Kidney (tissue), 14 donors: Measurements from ENCODE around the gene NSUN2. TPM values are rescaled to one million over a fixed set of nuclear protein-coding genes. Genes with fewer than 3 reads are reported as not detected.

Experiments used
- DNase-seq, 5 donors: peaks; one replicate each; pipeline ENCODE4 v3.0.0-alpha.2; 2013 to 2020
- FAIRE-seq: peaks from 2 replicates; lab custom pipeline; 2012; peaks lifted over from hg19 to GRCh38; lab: Jason Lieb, UNC
- H3K27ac ChIP-seq, 2 donors: one replicate each; pipeline ENCODE4 v1.7.0; 2013; ENCODE audit warnings: low read depth in 2 of 2, low read length in 2 of 2, inconsistent platforms in 1 of 2
- H3K27me3 ChIP-seq: one replicate; pipeline ENCODE4 v1.7.1; 2013; ENCODE audit warnings: low read length, inconsistent platforms; ENCODE audit not compliant: control insufficient read depth, insufficient read depth
- H3K36me3 ChIP-seq, 3 donors: one replicate each; pipeline versions ENCODE4 v1.7.0 to v1.7.1; 2013; ENCODE audit warnings: low read length in 3 of 3, control low read depth in 1 of 3, inconsistent platforms in 1 of 3; ENCODE audit not compliant: insufficient read depth in 3 of 3, control insufficient read depth in 2 of 3
- H3K4me1 ChIP-seq, 3 donors: one replicate each; pipeline versions ENCODE4 v1.7.0 to v1.7.1; 2013; ENCODE audit warnings: low read length in 3 of 3, inconsistent platforms in 1 of 3, low read depth in 1 of 3; ENCODE audit not compliant: control insufficient read depth in 2 of 3, insufficient read depth in 2 of 3
- H3K4me3 ChIP-seq, 3 donors: one replicate each; pipeline versions ENCODE4 v1.7.0 to v1.8.1; 2013; ENCODE audit warnings: low read length in 3 of 3, control low read depth in 1 of 3, inconsistent platforms in 1 of 3
- H3K9ac ChIP-seq, 3 donors: one replicate each; pipeline versions ENCODE4 v1.7.0 to v1.7.1; 2013; ENCODE audit warnings: low read length in 3 of 3, control low read depth in 1 of 3, inconsistent platforms in 1 of 3
- H3K9me3 ChIP-seq, 3 donors: one replicate each; pipeline versions ENCODE4 v1.7.0 to v1.7.1; 2013; ENCODE audit warnings: low read length in 3 of 3, control low read depth in 1 of 3, inconsistent platforms in 1 of 3; ENCODE audit not compliant: control insufficient read depth in 2 of 3, insufficient read depth in 1 of 3
- intact Hi-C: fragments of 100-400 bp; cut with DNase I; formaldehyde crosslinking; loops from one replicate; pipeline ENCODE4 v1.11.1; 2022
- polyA plus RNA-seq: library from polyadenylated mRNA; stranded (reverse); fragments of 350-450 nt; fragmentation: Illumina TruSeq; extraction: RNeasy Lipid Tissue Mini Kit (QIAGEN cat#74804); gene quantifications from one replicate; pipeline ENCODE4 v1.2.3, GENCODE V29; 2014; ENCODE audit warnings: low read depth, low replicate concordance; ENCODE audit not compliant: insufficient read depth
- total RNA-seq: library from RNA; stranded (reverse); fragmentation: NEBNext Ultra II Directional; extraction: Animal tissue kit (Norgen Biotek cat#: 25700); gene quantifications from one replicate; pipeline ENCODE4 v1.2.1, GENCODE V29; 2021
- TF ChIP-seq, protein P1 (sequence below): IDR thresholded peaks from 3 replicates; pipeline ENCODE4 v1.5.1; 2012; ENCODE audit warnings: mild to moderate bottlenecking, moderate library complexity, borderline replicate concordance; ENCODE audit not compliant: insufficient read depth; ENCODE audit errors: extremely low read depth
- donor health status: control.
- donor health status: control.
- donor health status: control.
- donor health status: control.
- donor health status: control.
- donor health status: DM: yes; HTN: yes; CAD: no.
- donor health status: Normal renal cell carcinoma (clear cell type).

Gene NSUN2
- total and polyA plus RNA-seq, 2 donors from 2014 or later, result 16.9 to 48.9 TPM

DNA sequence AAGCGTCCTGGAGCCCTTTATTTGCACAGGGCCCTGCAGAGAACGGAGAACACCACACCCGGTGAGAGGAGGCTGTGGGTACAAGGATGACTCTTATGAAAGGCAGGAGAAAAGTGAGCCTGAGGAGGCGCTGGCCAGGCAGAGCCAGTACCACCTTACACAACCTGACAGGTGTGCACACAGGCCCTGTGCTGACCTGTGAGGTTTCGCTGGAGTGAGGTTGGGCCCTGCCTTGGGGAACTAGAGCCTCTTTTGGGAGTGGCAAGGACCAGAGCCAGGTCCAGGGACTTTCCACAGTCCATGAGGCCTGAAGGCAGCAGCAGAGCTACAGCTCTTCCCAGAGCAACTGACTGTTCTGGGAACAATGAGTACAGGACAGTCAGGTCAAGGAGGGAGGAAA, 3.4 kb upstream of the NSUN2 start:
- H3K27ac ChIP-seq, result no peak overlapping the region
- H3K9me3 ChIP-seq, result no peaks in the 10 kb centered on the region
- intact Hi-C loops, result loop anchor here (10.0 kb wide), 1 partner anchor 109 kb away; no protein-coding TSS in a partner anchor
- H3K36me3 ChIP-seq, result no peaks in the 10 kb centered on the region
- peaks cover 0 to 10% (median 4%) of the 10 kb centered on the region in 3 donors for H3K4me1 ChIP-seq
- no peak for DNase-seq
- no peaks in the 10 kb centered on the region for H3K27me3 ChIP-seq
- H3K4me3 ChIP-seq, result no peak overlapping the region
- FAIRE-seq, result no peak
- TF ChIP-seq, protein P1, sequence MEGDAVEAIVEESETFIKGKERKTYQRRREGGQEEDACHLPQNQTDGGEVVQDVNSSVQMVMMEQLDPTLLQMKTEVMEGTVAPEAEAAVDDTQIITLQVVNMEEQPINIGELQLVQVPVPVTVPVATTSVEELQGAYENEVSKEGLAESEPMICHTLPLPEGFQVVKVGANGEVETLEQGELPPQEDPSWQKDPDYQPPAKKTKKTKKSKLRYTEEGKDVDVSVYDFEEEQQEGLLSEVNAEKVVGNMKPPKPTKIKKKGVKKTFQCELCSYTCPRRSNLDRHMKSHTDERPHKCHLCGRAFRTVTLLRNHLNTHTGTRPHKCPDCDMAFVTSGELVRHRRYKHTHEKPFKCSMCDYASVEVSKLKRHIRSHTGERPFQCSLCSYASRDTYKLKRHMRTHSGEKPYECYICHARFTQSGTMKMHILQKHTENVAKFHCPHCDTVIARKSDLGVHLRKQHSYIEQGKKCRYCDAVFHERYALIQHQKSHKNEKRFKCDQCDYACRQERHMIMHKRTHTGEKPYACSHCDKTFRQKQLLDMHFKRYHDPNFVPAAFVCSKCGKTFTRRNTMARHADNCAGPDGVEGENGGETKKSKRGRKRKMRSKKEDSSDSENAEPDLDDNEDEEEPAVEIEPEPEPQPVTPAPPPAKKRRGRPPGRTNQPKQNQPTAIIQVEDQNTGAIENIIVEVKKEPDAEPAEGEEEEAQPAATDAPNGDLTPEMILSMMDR, result no peak
- H3K9ac ChIP-seq, result no peak overlapping the region

DNA sequence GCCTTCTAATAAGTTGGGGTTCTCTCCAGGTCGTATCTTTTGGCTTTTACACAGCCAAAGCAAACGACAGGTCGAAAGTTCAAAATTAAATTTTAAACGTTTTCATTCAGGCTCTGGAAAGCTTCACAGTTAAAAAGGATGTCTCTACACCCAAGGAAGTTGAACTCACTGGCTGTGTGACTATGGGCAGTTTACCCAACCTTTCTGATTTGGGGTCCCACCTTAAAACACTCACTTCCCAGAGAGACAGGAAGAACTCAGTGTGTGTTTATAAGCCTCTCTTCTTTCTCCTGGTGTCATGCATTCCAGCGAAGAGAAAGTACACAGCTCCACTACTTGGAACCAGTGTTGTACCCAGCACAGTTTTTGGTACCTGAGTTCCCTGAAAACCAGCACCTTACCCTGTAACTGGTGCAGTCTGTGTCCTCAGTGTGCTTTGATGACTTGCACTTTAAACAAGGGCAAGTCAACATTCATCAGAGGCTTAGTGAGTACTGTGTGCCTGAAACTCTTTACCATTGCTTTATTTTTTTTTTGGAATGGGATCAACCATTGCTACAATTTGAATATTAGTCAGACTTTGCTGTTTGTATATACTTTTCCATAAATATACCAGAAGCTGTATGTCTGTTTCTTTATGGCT, 2.1 kb upstream of the NSUN2 start:
- no peak for FAIRE-seq

DNA sequence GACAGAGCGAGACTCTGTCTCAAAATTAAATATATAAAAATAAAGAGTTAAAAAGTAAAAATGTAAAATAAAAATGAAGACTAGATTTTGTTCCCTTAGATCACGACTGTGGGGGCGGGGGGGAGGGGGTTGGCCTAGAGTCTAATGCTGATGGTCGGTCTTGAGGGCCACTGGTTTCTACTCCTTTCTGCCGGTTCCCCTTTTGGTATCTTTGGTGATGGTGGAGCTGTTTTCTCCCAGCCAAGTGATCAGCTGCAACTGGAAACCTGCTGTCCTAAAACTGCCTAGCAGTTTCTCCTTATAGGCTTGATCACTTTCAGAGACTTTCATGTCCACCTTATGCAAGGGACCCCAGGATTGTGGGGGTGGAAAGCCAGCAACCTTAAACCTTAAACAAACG, 1.5 kb upstream of the NSUN2 start:
- no peak overlapping the region for H3K27ac ChIP-seq
- H3K4me3 ChIP-seq, result peak overlapping the region; percentile 40 to 84 (median 43)
- no peaks in the 10 kb centered on the region for H3K9me3 ChIP-seq
- H3K36me3 ChIP-seq, result peaks cover 0 to 7% (median 0%) of the 10 kb centered on the region in 3 donors
- H3K9ac ChIP-seq, result no peak overlapping the region
- intact Hi-C loops, result loop anchor here (10.0 kb wide), 1 partner anchor 110 kb away; no protein-coding TSS in a partner anchor
- TF ChIP-seq, protein P1, result no peak
- no peaks in the 10 kb centered on the region for H3K27me3 ChIP-seq
- DNase-seq, result peak in 2 of 5 donors; percentile 13 to 52
- H3K4me1 ChIP-seq, result peaks cover 0 to 10% (median 4%) of the 10 kb centered on the region in 3 donors
- no peak for FAIRE-seq

More for the DNA sequence above, 2.1 kb upstream of the NSUN2 start:
- no peaks in the 10 kb centered on the region for H3K9me3 ChIP-seq
- no peak for DNase-seq
- H3K36me3 ChIP-seq, result peaks cover 0 to 1% (median 0%) of the 10 kb centered on the region in 3 donors
- intact Hi-C loops, result loop anchor here (10.0 kb wide), 1 partner anchor 110 kb away; no protein-coding TSS in a partner anchor
- peaks cover 0 to 10% (median 4%) of the 10 kb centered on the region in 3 donors for H3K4me1 ChIP-seq
- no peak overlapping the region for H3K9ac ChIP-seq
- H3K27ac ChIP-seq, result no peak overlapping the region
- H3K4me3 ChIP-seq, result no peak overlapping the region
- no peaks in the 10 kb centered on the region for H3K27me3 ChIP-seq
- TF ChIP-seq, protein P1, result no peak
